OCI-M1 (cell line): ENCODE data around the gene POU2F1.

Experiments
- DNase-seq: peaks from one replicate; lab custom pipeline; 2025; lab: John Stamatoyannopoulos, UW

Gene POU2F1

GRCh38 chr1:167272369-167272957 is 51.8 kb downstream of the POU2F1 start:
- peak; percentile 22 for DNase-seq

GRCh38 chr1:167273027-167273800 is 52.5 kb downstream of the POU2F1 start:
- DNase-seq: peak; percentile 12

GRCh38 chr1:167274061-167274460 is 53.4 kb downstream of the POU2F1 start:
- no peak for DNase-seq

- no peak for DNase-seq
Observed at GRCh38 chr1:167276969-167277368, 56.3 kb downstream of the POU2F1 start.

- no peak for DNase-seq
Observed at GRCh38 chr1:167278497-167278896, 57.8 kb downstream of the POU2F1 start.

GRCh38 chr1:167280912-167281311 is 60.2 kb downstream of the POU2F1 start:
- DNase-seq: no peak

GRCh38 chr1:167288390-167289074 is 67.8 kb downstream of the POU2F1 start:
- peak; percentile 44 for DNase-seq

- no peak for DNase-seq
Observed at GRCh38 chr1:167289075-167289442, 68.4 kb downstream of the POU2F1 start.

GRCh38 chr1:167289966-167290365 is 69.3 kb downstream of the POU2F1 start:
- no peak for DNase-seq

GRCh38 chr1:167291539-167292185 is 71.0 kb downstream of the POU2F1 start:
- no peak for DNase-seq

- no peak for DNase-seq
Observed at GRCh38 chr1:167292216-167292615, 71.5 kb downstream of the POU2F1 start.

GRCh38 chr1:167293057-167293456 is 72.4 kb downstream of the POU2F1 start:
- peak; percentile 74 for DNase-seq

- DNase-seq: peak; percentile 25
Observed at GRCh38 chr1:167294528-167294927, 73.8 kb downstream of the POU2F1 start.

- DNase-seq: peak; percentile 68
Observed at GRCh38 chr1:167297222-167298214, 76.8 kb downstream of the POU2F1 start.

- no peak for DNase-seq
Observed at GRCh38 chr1:167298325-167298724, 77.6 kb downstream of the POU2F1 start.

GRCh38 chr1:167301355-167301754 is 80.7 kb downstream of the POU2F1 start:
- no peak for DNase-seq

- no peak for DNase-seq
Observed at GRCh38 chr1:167304165-167304564, 83.5 kb downstream of the POU2F1 start.

GRCh38 chr1:167305059-167305705 is 84.5 kb downstream of the POU2F1 start:
- DNase-seq: no peak

- no peak for DNase-seq
Observed at GRCh38 chr1:167305706-167306277, 85.1 kb downstream of the POU2F1 start.

- DNase-seq: no peak
Observed at GRCh38 chr1:167310732-167311131, 90.0 kb downstream of the POU2F1 start.

GRCh38 chr1:167312871-167313270 is 92.2 kb downstream of the POU2F1 start:
- DNase-seq: no peak
